HepG2 (cell line): Measurements from ENCODE around the gene CLPTM1L. TPM values are rescaled to one million over a fixed set of nuclear protein-coding genes. Genes with fewer than 3 reads are reported as not detected.

Source experiments
- ATAC-seq: fragments of 200-7000 bp; cut with Tn5 transposase; 3 replicates; pipeline ENCODE4 v1.9.1; 2020; ENCODE audit warnings: mild to moderate bottlenecking, moderate library complexity
- BruUV-seq: library from RNA; stranded (reverse); fragments of 400-500 nt; replicated peaks from 2 replicates; lab custom pipeline; 2021; lab: Mats Ljungman, UMichigan
- CTCF ChIA-PET: fragments of 300-600 bp; formaldehyde crosslinking; extraction: SDS; loops from one replicate; lab custom pipeline; 2021; ENCODE audit warnings: low total read pairs, inconsistent platforms, low intra/inter-chr PET ratio; lab: Yijun Ruan, JAX
- POLR2A ChIA-PET: fragments of 350-600 bp; sonication (Branson Sonifier 250); formaldehyde crosslinking; loops from one replicate; lab custom pipeline; 2020; ENCODE audit warnings: antibody characterized with exemption, inconsistent platforms; lab: Yijun Ruan, JAX
- DNase-seq: peaks from one replicate; pipeline ENCODE4 v3.0.0-alpha.2; 2015; ENCODE audit warnings: low spot score
- FAIRE-seq: peaks from 3 replicates; lab custom pipeline; 2011; peaks lifted over from hg19 to GRCh38; lab: Jason Lieb, UNC
- H2AFZ ChIP-seq: one replicate; pipeline ENCODE4 v1.6.1; 2011; ENCODE audit warnings: low read length, inconsistent platforms
- H3K27ac ChIP-seq: fragments of 300-600 bp; 3 replicates; pipeline ENCODE4 v1.8.0; 2011; ENCODE audit warnings: mixed run types, mild to moderate bottlenecking, mixed read lengths, low read length, inconsistent platforms; ENCODE audit not compliant: insufficient read depth; ENCODE audit errors: extremely low read length
- H3K27me3 ChIP-seq, 2 experiments: fragments of 200-600 bp in 1 of 2; 2 replicates in 1 of 2; 3 replicates in 1 of 2; pipeline versions ENCODE4 v1.6.0 to v1.8.0; 2011; ENCODE audit warnings: low read length in 2 of 2, mild to moderate bottlenecking in 2 of 2, moderate library complexity in 2 of 2, inconsistent platforms in 1 of 2; ENCODE audit not compliant: insufficient read depth in 2 of 2, control insufficient read depth in 1 of 2
- H3K36me3 ChIP-seq, 2 experiments: fragments of 200-600 bp in 1 of 2; replicated peaks in 1 of 2; 2 replicates in 1 of 2; 3 replicates in 1 of 2; pipeline versions ENCODE4 v1.5.1 to v1.8.0; 2011; ENCODE audit warnings: low read length in 2 of 2, inconsistent platforms in 1 of 2; ENCODE audit not compliant: insufficient read depth in 2 of 2, control insufficient read depth in 1 of 2
- H3K4me1 ChIP-seq: 2 replicates; pipeline ENCODE4 v1.5.1; 2012; ENCODE audit warnings: low read length, inconsistent platforms; ENCODE audit not compliant: insufficient read depth
- H3K4me2 ChIP-seq: 2 replicates; pipeline ENCODE4 v1.6.0; 2011; ENCODE audit warnings: low read depth, low read length, inconsistent platforms
- H3K4me3 ChIP-seq, 3 experiments: fragments of 200-600 bp in 1 of 3; sonication (generic), shearing (Covaris generic) in 1 of 3; replicated peaks in 1 of 3; 2 replicates each; pipeline ENCODE4 v1.5.1; 2011 to 2016; ENCODE audit warnings: low read length in 3 of 3, inconsistent platforms in 2 of 3, low read depth in 2 of 3, mild to moderate bottlenecking in 2 of 3, control low read depth in 1 of 3, mixed read lengths in 1 of 3; ENCODE audit not compliant: insufficient read depth in 1 of 3
- H3K79me2 ChIP-seq: one replicate; pipeline ENCODE4 v1.6.1; 2011; ENCODE audit warnings: low read length, inconsistent platforms; ENCODE audit not compliant: insufficient read depth
- H3K9ac ChIP-seq: 2 replicates; pipeline ENCODE4 v1.6.0; 2011; ENCODE audit warnings: mild to moderate bottlenecking, low read depth, low read length, inconsistent platforms; ENCODE audit not compliant: insufficient read depth
- H3K9me3 ChIP-seq: 2 replicates; pipeline ENCODE4 v1.5.1; 2012; ENCODE audit warnings: mild to moderate bottlenecking, low read length
- H4K20me1 ChIP-seq: 2 replicates; pipeline ENCODE4 v1.6.0; 2011; ENCODE audit warnings: inconsistent platforms, mild to moderate bottlenecking, low read length, moderate library complexity; ENCODE audit not compliant: insufficient read depth
- AKAP8 ChIP-seq: sonication (generic); formaldehyde crosslinking; IDR thresholded peaks from 2 replicates; pipeline ENCODE4 v1.5.1; 2020; ENCODE audit warnings: mild to moderate bottlenecking, missing genetic modification reagents
- BHLHE40 ChIP-seq: IDR thresholded peaks from 2 replicates; pipeline ENCODE4 v1.6.1; 2011; ENCODE audit warnings: low read length, improper control_type of control experiment
- CENPT ChIP-seq: sonication (generic); formaldehyde crosslinking; IDR thresholded peaks from 2 replicates; pipeline ENCODE4 v1.8.0; 2022; ENCODE audit warnings: low read depth, mild to moderate bottlenecking, moderate library complexity, missing genetic modification reagents
- CHCHD3 ChIP-seq: sonication (generic); formaldehyde crosslinking; IDR thresholded peaks from 2 replicates; pipeline ENCODE4 v1.8.0; 2022; ENCODE audit warnings: mild to moderate bottlenecking, missing genetic modification reagents, moderate library complexity
- HDAC6 ChIP-seq: fragments of 200-600 bp; sonication (generic); IDR thresholded peaks from 2 replicates; pipeline ENCODE4 v1.7.0; 2017; ENCODE audit warnings: mild to moderate bottlenecking, antibody characterized with exemption, low read length, low read depth
- KDM5B ChIP-seq: sonication (generic); formaldehyde crosslinking; IDR thresholded peaks from 2 replicates; pipeline ENCODE4 v1.4.0; 2020; ENCODE audit warnings: missing genetic modification reagents, mild to moderate bottlenecking, borderline replicate concordance
- MAFG ChIP-seq: sonication (generic); formaldehyde crosslinking; IDR thresholded peaks from 2 replicates; pipeline ENCODE4 v1.5.1; 2020; ENCODE audit warnings: mild to moderate bottlenecking, missing genetic modification reagents
- POLR2AphosphoS5 ChIP-seq: IDR thresholded peaks from 2 replicates; pipeline ENCODE4 v1.6.1; 2012; ENCODE audit warnings: low read depth, low read length
- RFX3 ChIP-seq: IDR thresholded peaks from 2 replicates; pipeline ENCODE4 v1.6.1; 2016; ENCODE audit warnings: missing biosample characterization, missing genetic modification reagents
- SALL2 ChIP-seq: sonication (generic); formaldehyde crosslinking; IDR thresholded peaks from 2 replicates; pipeline ENCODE4 v1.8.1; 2023; ENCODE audit warnings: mild to moderate bottlenecking, missing genetic modification reagents, inconsistent platforms
- SAP130 ChIP-seq: IDR thresholded peaks from 2 replicates; pipeline ENCODE4 v1.6.1; 2016; ENCODE audit warnings: low read depth
- SMC3 ChIP-seq: IDR thresholded peaks from 2 replicates; pipeline ENCODE4 v1.6.1; 2011; ENCODE audit warnings: low read length, improper control_type of control experiment
- SOX13 ChIP-seq, 3 experiments: fragments of 450-650 bp in 1 of 3; sonication (generic) in 1 of 3; formaldehyde crosslinking in 1 of 3; IDR thresholded peaks in 2 of 3; conservative IDR thresholded peaks in 1 of 3; 2 replicates each; pipeline versions ENCODE4 v1.5.0 to v1.6.1; 2016 to 2020; ENCODE audit warnings: antibody characterized with exemption in 1 of 3, mild to moderate bottlenecking in 1 of 3, missing compliant biosample characterization in 1 of 3, missing genetic modification reagents in 1 of 3, moderate library complexity in 1 of 3
- STAT5B ChIP-seq: sonication (generic); formaldehyde crosslinking; IDR thresholded peaks from 2 replicates; pipeline ENCODE4 v1.4.0; 2020; ENCODE audit warnings: missing genetic modification reagents
- ZBTB21 ChIP-seq: sonication (generic); formaldehyde crosslinking; IDR thresholded peaks from 2 replicates; pipeline ENCODE4 v1.4.0; 2020; ENCODE audit warnings: missing genetic modification reagents
- ZBTB7B ChIP-seq: sonication (generic); formaldehyde crosslinking; IDR thresholded peaks from 2 replicates; pipeline ENCODE4 v1.4.0; 2020; ENCODE audit warnings: missing genetic modification reagents
- ZNF225 ChIP-seq: sonication (generic); formaldehyde crosslinking; IDR thresholded peaks from 2 replicates; pipeline ENCODE4 v1.4.0; 2020; ENCODE audit warnings: mild to moderate bottlenecking, missing genetic modification reagents
- ZNF766 ChIP-seq: sonication (generic); formaldehyde crosslinking; IDR thresholded peaks from 2 replicates; pipeline ENCODE4 v1.5.0; 2020; ENCODE audit warnings: missing genetic modification reagents, borderline replicate concordance
- WGBS: methylation state at CpG from one replicate; pipeline ENCODE4 v1.1.6; 2017; ENCODE audit warnings: low lambda C conversion rate; 5-methylcytosine and 5-hydroxymethylcytosine counted together
- in situ Hi-C: cut with HindIII; loops from 2 replicates; pipeline ENCODE4 v1.10.0; 2017; ENCODE audit warnings: low pct_unique_long_range_greater_than_20kb; ENCODE audit not compliant: extremely low pct_ligation_motif_present
- intact Hi-C: fragments of 100-400 bp; cut with micrococcal nuclease; formaldehyde crosslinking; loops from one replicate; pipeline ENCODE4 v1.10.0; 2022; ENCODE audit not compliant: unreplicated experiment
- polyA plus RNA-seq, 8 experiments: library from polyadenylated mRNA; depleted of rRNA in 3 of 8; stranded (reverse) in 7 of 8; unstranded in 1 of 8; fragments of >200 nt; fragmentation: Illumina TruSeq in 4 of 8; extraction: Trizol in 4 of 8; gene quantifications; 2 replicates each; pipeline versions ENCODE4 v1.2.1 to v1.2.3, GENCODE V29; 2011 to 2016; ENCODE audit warnings: low read depth in 4 of 8, missing spikeins in 1 of 8, mixed read lengths in 1 of 8; ENCODE audit not compliant: insufficient read depth in 1 of 8
- total RNA-seq, 5 experiments: library from RNA; depleted of rRNA; stranded (reverse); fragments of >200 nt; fragmentation: Illumina TruSeq; extraction: Trizol; gene quantifications; 2 replicates each; pipeline ENCODE4 v1.2.3, GENCODE V29; 2016; ENCODE audit warnings: low read depth in 1 of 5

Gene CLPTM1L
- total and polyA plus RNA-seq, 2 of the 13 experiments (the other 11 are each of a cell fraction or from before 2014, with no cell fraction given) = 80.3 to 124 TPM

- no peaks in the 10 kb centered on the region for H3K36me3 ChIP-seq
- H3K9ac ChIP-seq = no peak overlapping the region
- intact Hi-C loops = no loop called here
- H2AFZ ChIP-seq = no peak overlapping the region
- H3K4me2 ChIP-seq = no peak overlapping the region
- no peak for ATAC-seq
- 32% methylated on average over 8 of the region's 18 CpGs for WGBS
- no peaks in the 10 kb centered on the region; the same call in 1 of the 2 replicates for H4K20me1 ChIP-seq
- no peak overlapping the region for H3K4me3 ChIP-seq
- H3K4me1 ChIP-seq = peaks cover 17% of the 10 kb centered on the region
- H3K79me2 ChIP-seq = no peaks in the 10 kb centered on the region
- DNase-seq = no peak
- ChIA-PET CTCF (no interaction called here), POLR2A (no interaction called here)
- H3K9me3 ChIP-seq = no peaks in the 10 kb centered on the region
- no peak for FAIRE-seq
- no TSS peak for BruUV-seq
- H3K27ac ChIP-seq = no peak overlapping the region
- in situ Hi-C loops = loop anchor here (10.0 kb wide), 1 partner anchor 263 kb away; no protein-coding TSS in a partner anchor
- H3K27me3 ChIP-seq = peaks cover 21 to 85% of the 10 kb centered on the region in 2 experiments
- no peak for TF ChIP-seq BHLHE40
- no peak for TF ChIP-seq CENPT (CRISPR knock-in tag)
- TF ChIP-seq RFX3 (CRISPR knock-in tag) = no peak
- no peak for TF ChIP-seq POLR2AphosphoS5
- no peak for TF ChIP-seq KDM5B (CRISPR knock-in tag)
- TF ChIP-seq AKAP8 (CRISPR knock-in tag) = no peak
- TF ChIP-seq SAP130 (CRISPR knock-in tag) = no peak
- no peak for TF ChIP-seq ZBTB21
- no peak for TF ChIP-seq MAFG (CRISPR knock-in tag)
- TF ChIP-seq STAT5B (CRISPR knock-in tag) = no peak
- TF ChIP-seq ZNF766 = no peak
- TF ChIP-seq CHCHD3 (CRISPR knock-in tag) = no peak
- no peak for TF ChIP-seq SMC3
- TF ChIP-seq HDAC6 = no peak
- TF ChIP-seq ZBTB7B = no peak
- TF ChIP-seq SALL2 (CRISPR knock-in tag) = no peak
- no peak for TF ChIP-seq ZNF225 (CRISPR knock-in tag)
- no peak for TF ChIP-seq SOX13 (IDR thresholded peaks at IDR 0.05)
- no peak for TF ChIP-seq SOX13 (CRISPR knock-in tag; conservative IDR thresholded peaks at IDR 0.05 in 1 of 2, IDR thresholded peaks at IDR 0.05 in 1 of 2)
Observed at GRCh38 chr5:1382248-1382700, 37.4 kb upstream of the CLPTM1L start.
